ENCODE data around the gene OTOGL. TPM values are rescaled to one million over a fixed set of nuclear protein-coding genes. Genes with fewer than 3 reads are reported as not detected.

OTOGL gene
- total and polyA plus RNA-seq, 7 donors, result 0.03 to 0.30 (median 0.07) TPM; not detected in 2

- intact Hi-C loops (cut with DNase I), result no loop called here
- no peaks in the 10 kb centered on the region for H3K27me3 ChIP-seq (ENCODE audit: insufficient read depth in 3 of 3, low read length in 2 of 3)
- no peaks in the 10 kb centered on the region for H3K4me1 ChIP-seq
- no peak overlapping the region for H3K27ac ChIP-seq
- H3K9me3 ChIP-seq, result no peaks in the 10 kb centered on the region
- no peak for TF ChIP-seq CTCF (IDR thresholded peaks at IDR 0.05)
- DNase-seq (no peak), ATAC-seq (no peak)
- H3K4me3 ChIP-seq, result no peak overlapping the region
- no peaks in the 10 kb centered on the region for H3K36me3 ChIP-seq (ENCODE audit: insufficient read depth in 1 of 2, low read depth in 1 of 2)
- 69 to 71% (median 71%) methylated on average over 2 of the region's 2 CpGs for WGBS, 3 donors
Observed at GRCh38 chr12:80320121-80320678, 220.9 kb downstream of the OTOGL start.

GRCh38 chr12:80321653-80322052 is 222.3 kb downstream of the OTOGL start:
- no peak for ATAC-seq
- WGBS, 3 donors, result 30 to 77% (median 46%) methylated on average over 2 of the region's 2 CpGs
- Histone ChIP-seq H3K4me1 (no peaks in the 10 kb centered on the region), H3K36me3 (ENCODE audit: insufficient read depth in 1 of 2, low read depth in 1 of 2) (no peaks in the 10 kb centered on the region), H3K27me3 (ENCODE audit: insufficient read depth in 3 of 3, low read length in 2 of 3) (no peaks in the 10 kb centered on the region), H3K4me3 (no peak overlapping the region), H3K9me3 (no peaks in the 10 kb centered on the region), H3K27ac (no peak overlapping the region)
- DNase-seq, result no peak
- TF ChIP-seq CTCF (IDR thresholded peaks at IDR 0.05), result no peak
- intact Hi-C loops (cut with DNase I), result no loop called here

- no peaks in the 10 kb centered on the region for H3K27me3 ChIP-seq (ENCODE audit: insufficient read depth in 3 of 3, low read length in 2 of 3)
- no peaks in the 10 kb centered on the region for H3K36me3 ChIP-seq (ENCODE audit: insufficient read depth in 1 of 2, low read depth in 1 of 2)
- intact Hi-C loops (cut with DNase I), result no loop called here
- ATAC-seq, result no peak
- H3K9me3 ChIP-seq, result no peaks in the 10 kb centered on the region
- WGBS, 3 donors, result 48 to 54% (median 52%) methylated on average over 4 of the region's 4 CpGs
- TF ChIP-seq CTCF (IDR thresholded peaks at IDR 0.05), result no peak
- H3K4me3 ChIP-seq, result no peak overlapping the region
- no peak for DNase-seq
- H3K27ac ChIP-seq, result no peak overlapping the region
- no peaks in the 10 kb centered on the region for H3K4me1 ChIP-seq
Observed at GRCh38 chr12:80325167-80325959, 226.0 kb downstream of the OTOGL start.

DNA sequence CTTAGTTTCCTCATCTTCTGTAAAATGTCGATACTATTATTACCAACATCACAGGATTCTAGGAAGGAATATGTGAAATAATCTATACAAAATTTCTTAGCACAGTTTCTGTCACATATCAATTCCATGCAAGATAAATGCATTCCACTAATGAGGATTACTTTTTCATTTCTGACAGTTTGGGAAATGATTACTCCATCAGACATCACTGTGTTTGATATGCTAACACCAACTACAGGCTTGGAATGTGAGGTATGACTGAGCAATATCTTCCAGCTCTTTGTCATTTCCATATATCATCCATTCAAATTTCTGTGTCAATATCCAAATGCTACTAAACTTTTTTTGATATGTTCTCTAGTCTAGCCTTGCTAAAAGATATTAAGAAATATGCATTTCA is 233.5 kb downstream of the OTOGL start:
- no peak overlapping the region for H3K4me3 ChIP-seq
- ATAC-seq, result no peak
- DNase-seq, result no peak
- no peaks in the 10 kb centered on the region for H3K9me3 ChIP-seq
- intact Hi-C loops (cut with DNase I), result no loop called here
- no peaks in the 10 kb centered on the region for H3K36me3 ChIP-seq (ENCODE audit: insufficient read depth in 1 of 2, low read depth in 1 of 2)
- H3K27me3 ChIP-seq (ENCODE audit: insufficient read depth in 3 of 3, low read length in 2 of 3), result no peaks in the 10 kb centered on the region
- no peaks in the 10 kb centered on the region for H3K4me1 ChIP-seq
- TF ChIP-seq CTCF (IDR thresholded peaks at IDR 0.05), result no peak
- no peak overlapping the region for H3K27ac ChIP-seq
- WGBS, 3 donors, result 92 to 100% (median 99%) methylated on average over 1 of the region's 1 CpG

Measured in psoas muscle (tissue), 8 donors.